Keratinocyte (primary cell): Measurements from ENCODE around the gene C16orf46. TPM values are rescaled to one million over a fixed set of nuclear protein-coding genes. Genes with fewer than 3 reads are reported as not detected.

ENCODE experiments used
- DNase-seq: peaks from one replicate; pipeline ENCODE4 v3.0.0-alpha.2; 2011; ENCODE audit warnings: low read depth, missing footprints, low spot score
- FAIRE-seq: peaks from 2 replicates; lab custom pipeline; 2011; peaks lifted over from hg19 to GRCh38; lab: Jason Lieb, UNC
- H2AFZ ChIP-seq: 2 replicates; pipeline ENCODE4 v1.6.0; 2012; ENCODE audit warnings: low read length, control low read depth, inconsistent platforms; ENCODE audit not compliant: control insufficient read depth
- H3K27ac ChIP-seq: 2 replicates; pipeline ENCODE4 v1.5.1; 2011; ENCODE audit warnings: low read length; ENCODE audit not compliant: control insufficient read depth, insufficient read depth
- H3K27me3 ChIP-seq: 3 replicates; pipeline ENCODE4 v1.6.0; 2011; ENCODE audit warnings: low read length; ENCODE audit not compliant: control insufficient read depth, insufficient read depth; ENCODE audit errors: extremely low read depth
- H3K36me3 ChIP-seq, 2 experiments: 2 replicates in 1 of 2; 3 replicates in 1 of 2; pipeline ENCODE4 v1.5.1; 2011; ENCODE audit warnings: low read length in 2 of 2, mild to moderate bottlenecking in 1 of 2; ENCODE audit not compliant: control insufficient read depth in 2 of 2, insufficient read depth in 2 of 2; ENCODE audit errors: extremely low read depth in 1 of 2
- H3K4me1 ChIP-seq: 3 replicates; pipeline ENCODE4 v1.5.1; 2011; ENCODE audit warnings: low read length; ENCODE audit not compliant: control insufficient read depth, insufficient read depth; ENCODE audit errors: extremely low read depth
- H3K4me2 ChIP-seq: 3 replicates; pipeline ENCODE4 v1.6.0; 2011; ENCODE audit warnings: low read depth, low read length; ENCODE audit not compliant: control insufficient read depth, insufficient read depth; ENCODE audit errors: extremely low read depth
- H3K4me3 ChIP-seq, 3 experiments: fragments of 200-600 bp in 1 of 3; sonication (generic) in 1 of 3; 2 replicates in 2 of 3; 3 replicates in 1 of 3; pipeline ENCODE4 v1.5.1; 2011 to 2016; ENCODE audit warnings: low read length in 3 of 3, mild to moderate bottlenecking in 3 of 3, control low read depth in 2 of 3, inconsistent platforms in 1 of 3, low read depth in 1 of 3, mixed read lengths in 1 of 3, mixed run types in 1 of 3, moderate library complexity in 1 of 3; ENCODE audit not compliant: control insufficient read depth in 2 of 3, insufficient read depth in 2 of 3; ENCODE audit errors: extremely low read depth in 1 of 3
- H3K79me2 ChIP-seq: 2 replicates; pipeline ENCODE4 v1.6.0; 2012; ENCODE audit warnings: low read length; ENCODE audit not compliant: control insufficient read depth, insufficient read depth
- H3K9ac ChIP-seq: 3 replicates; pipeline ENCODE4 v1.6.0; 2011; ENCODE audit warnings: low read length; ENCODE audit not compliant: control insufficient read depth, insufficient read depth; ENCODE audit errors: extremely low read depth
- H3K9me1 ChIP-seq: 3 replicates; pipeline ENCODE4 v1.6.0; 2011; ENCODE audit warnings: low read length; ENCODE audit not compliant: control insufficient read depth, insufficient read depth; ENCODE audit errors: extremely low read depth
- H3K9me3 ChIP-seq: 2 replicates; pipeline ENCODE4 v1.5.1; 2012; ENCODE audit warnings: low read depth, low read length; ENCODE audit not compliant: control insufficient read depth
- H4K20me1 ChIP-seq: 3 replicates; pipeline ENCODE4 v1.6.0; 2011; ENCODE audit warnings: low read length; ENCODE audit not compliant: control insufficient read depth, insufficient read depth; ENCODE audit errors: extremely low read depth
- EZH2 ChIP-seq: IDR thresholded peaks from one replicate; pipeline ENCODE4 v1.6.1; 2012; ENCODE audit warnings: inconsistent platforms, mild to moderate bottlenecking, low read length, moderate library complexity
- dilution Hi-C: fragments of 300-500 bp; cut with MboI; formaldehyde crosslinking; loops from one replicate; pipeline ENCODE4 v1.7.0; 2020; ENCODE audit warnings: low sequenced_read_pairs; ENCODE audit not compliant: extremely low pct_ligation_motif_present
- polyA plus RNA-seq, 5 experiments: library from polyadenylated mRNA; depleted of rRNA in 3 of 5; stranded (reverse) in 3 of 5; stranded (forward) in 1 of 5; unstranded in 1 of 5; fragments of >200 nt; gene quantifications; 1 replicate in 1 of 5; 2 replicates in 3 of 5; 3 replicates in 1 of 5; pipeline versions ENCODE4 v1.2.1 to v1.2.3, GENCODE V29; 2011 to 2012; ENCODE audit warnings: missing spikeins in 2 of 5, low read depth in 1 of 5, low replicate concordance in 1 of 5
- TF ChIP-seq, protein P1 (sequence below), 3 experiments: IDR thresholded peaks in 1 of 3; conservative IDR thresholded peaks in 1 of 3; optimal IDR thresholded peaks in 1 of 3; 2 replicates in 2 of 3; 3 replicates in 1 of 3; pipeline versions ENCODE3 to v1.5.1; 2011; ENCODE audit warnings: low read length in 3 of 3, mild to moderate bottlenecking in 3 of 3, moderate library complexity in 2 of 3, control low read depth in 1 of 3, inconsistent platforms in 1 of 3; ENCODE audit not compliant: insufficient read depth in 2 of 3; ENCODE audit errors: extremely low read depth in 1 of 3

The C16orf46 gene
- polyA plus RNA-seq, 1 donor (not counting 4 experiments of a cell fraction or from before 2014, with no cell fraction given) = 0.30 TPM

DNA sequence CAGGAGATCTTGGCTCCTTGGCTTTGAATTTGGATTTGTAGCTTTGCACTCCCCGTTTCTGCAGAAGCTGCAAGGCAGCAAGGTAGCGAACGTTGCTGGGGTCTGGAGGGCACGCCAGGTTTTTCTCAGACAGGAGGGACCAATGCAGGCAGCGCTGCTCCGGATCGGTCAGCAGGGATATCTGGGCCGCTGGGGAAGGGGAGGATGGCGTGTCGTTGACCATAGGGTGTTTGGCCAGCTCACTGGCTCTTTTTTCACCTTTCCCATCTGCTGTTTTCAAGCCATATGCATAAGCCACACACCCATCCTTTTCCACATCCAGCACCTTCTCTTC, 15.8 kb downstream of the C16orf46 start:
- dilution Hi-C loops = no loop called here
- Histone ChIP-seq H3K9me1 (no peaks in the 10 kb centered on the region), H3K79me2 (no peaks in the 10 kb centered on the region), H3K9ac (no peak overlapping the region), H3K9me3 (no peaks in the 10 kb centered on the region), H4K20me1 (no peaks in the 10 kb centered on the region), H3K4me2 (no peak overlapping the region), H2AFZ (no peak overlapping the region), H3K27ac (no peak overlapping the region), H3K4me3 (no peak overlapping the region), H3K27me3 (no peaks in the 10 kb centered on the region), H3K36me3 (no peaks in the 10 kb centered on the region), H3K4me1 (no peaks in the 10 kb centered on the region)
- DNase-seq = no peak
- TF ChIP-seq, protein P1, sequence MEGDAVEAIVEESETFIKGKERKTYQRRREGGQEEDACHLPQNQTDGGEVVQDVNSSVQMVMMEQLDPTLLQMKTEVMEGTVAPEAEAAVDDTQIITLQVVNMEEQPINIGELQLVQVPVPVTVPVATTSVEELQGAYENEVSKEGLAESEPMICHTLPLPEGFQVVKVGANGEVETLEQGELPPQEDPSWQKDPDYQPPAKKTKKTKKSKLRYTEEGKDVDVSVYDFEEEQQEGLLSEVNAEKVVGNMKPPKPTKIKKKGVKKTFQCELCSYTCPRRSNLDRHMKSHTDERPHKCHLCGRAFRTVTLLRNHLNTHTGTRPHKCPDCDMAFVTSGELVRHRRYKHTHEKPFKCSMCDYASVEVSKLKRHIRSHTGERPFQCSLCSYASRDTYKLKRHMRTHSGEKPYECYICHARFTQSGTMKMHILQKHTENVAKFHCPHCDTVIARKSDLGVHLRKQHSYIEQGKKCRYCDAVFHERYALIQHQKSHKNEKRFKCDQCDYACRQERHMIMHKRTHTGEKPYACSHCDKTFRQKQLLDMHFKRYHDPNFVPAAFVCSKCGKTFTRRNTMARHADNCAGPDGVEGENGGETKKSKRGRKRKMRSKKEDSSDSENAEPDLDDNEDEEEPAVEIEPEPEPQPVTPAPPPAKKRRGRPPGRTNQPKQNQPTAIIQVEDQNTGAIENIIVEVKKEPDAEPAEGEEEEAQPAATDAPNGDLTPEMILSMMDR (optimal IDR thresholded peaks at IDR 0.05 in 1 of 3, IDR thresholded peaks at IDR 0.05 in 1 of 3, conservative IDR thresholded peaks at IDR 0.05 in 1 of 3; ENCODE audit: extremely low read depth in 1 of 3, insufficient read depth in 2 of 3, low read length in 3 of 3) = no peak
- no peak for TF ChIP-seq EZH2
- FAIRE-seq = no peak

DNA sequence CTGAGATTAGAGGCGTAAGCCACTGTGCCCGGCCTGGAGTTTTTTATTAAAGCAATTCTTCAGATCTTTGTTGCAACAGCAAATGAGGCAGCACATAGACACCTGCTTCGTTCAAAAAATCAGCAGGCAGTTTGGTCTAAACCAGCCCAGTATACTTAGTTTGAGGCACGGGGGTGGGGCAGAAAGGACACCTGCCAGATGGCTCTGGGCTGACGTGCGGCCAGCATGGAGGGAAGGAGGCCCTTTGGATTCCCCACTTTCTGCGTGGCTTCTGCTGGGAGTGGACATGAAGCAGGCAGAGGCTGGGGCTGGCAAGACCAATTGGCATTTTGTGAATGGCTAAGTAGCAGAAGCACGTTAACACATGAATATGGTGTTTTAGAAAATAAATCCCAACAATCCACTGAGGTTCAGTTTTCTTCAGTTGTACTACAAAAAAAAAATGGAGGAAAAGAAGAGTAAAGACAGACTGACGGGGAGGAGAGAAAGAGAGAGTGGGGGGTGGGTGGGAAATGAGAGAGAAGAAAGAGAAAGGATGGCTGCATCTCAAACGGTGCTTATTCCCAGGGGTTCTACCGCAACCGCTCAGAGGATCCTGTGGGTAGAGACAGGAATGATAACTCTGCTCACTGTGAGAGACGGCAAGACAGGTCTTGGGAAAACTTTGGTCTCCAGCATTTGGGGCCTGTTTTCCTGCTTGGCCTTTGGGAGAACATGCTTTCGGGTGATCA, 16.3 kb downstream of the C16orf46 start:
- H2AFZ ChIP-seq = no peak overlapping the region
- no peaks in the 10 kb centered on the region for H3K36me3 ChIP-seq
- no peaks in the 10 kb centered on the region for H4K20me1 ChIP-seq
- no peaks in the 10 kb centered on the region for H3K79me2 ChIP-seq
- no peaks in the 10 kb centered on the region for H3K27me3 ChIP-seq
- H3K4me2 ChIP-seq = no peak overlapping the region
- DNase-seq (no peak), FAIRE-seq (no peak)
- H3K9me3 ChIP-seq = no peaks in the 10 kb centered on the region
- H3K4me1 ChIP-seq = no peaks in the 10 kb centered on the region
- dilution Hi-C loops = no loop called here
- H3K4me3 ChIP-seq = no peak overlapping the region
- no peak overlapping the region for H3K27ac ChIP-seq
- H3K9ac ChIP-seq = no peak overlapping the region
- TF ChIP-seq, protein P1 (optimal IDR thresholded peaks at IDR 0.05 in 1 of 3, IDR thresholded peaks at IDR 0.05 in 1 of 3, conservative IDR thresholded peaks at IDR 0.05 in 1 of 3; ENCODE audit: extremely low read depth in 1 of 3, insufficient read depth in 2 of 3, low read length in 3 of 3) = no peak
- TF ChIP-seq EZH2 = no peak
- H3K9me1 ChIP-seq = no peaks in the 10 kb centered on the region
